Activated CD8-positive, alpha-beta T cell treated with anti-CD3 and anti-CD28 coated beads for 36 hours (primary cell): ENCODE results near the gene TTC28. TPM values are rescaled to one million over a fixed set of nuclear protein-coding genes. Genes with fewer than 3 reads are reported as not detected.
"Not testable (repeated sequence)": the region's sequence is repeated elsewhere in the genome, so short reads cannot be mapped to it uniquely, and the experiment has no call there.

Source experiments
- ATAC-seq: fragments of 200-7000 bp; cut with Tn5 transposase; one replicate; pipeline ENCODE4 v1.10.0; 2021; ENCODE audit warnings: mild to moderate bottlenecking, moderate library complexity
- CTCF ChIA-PET: fragments of 350-600 bp; sonication (Branson Sonifier 250); formaldehyde crosslinking; loops from one replicate; lab custom pipeline; 2021; ENCODE audit warnings: antibody characterized with exemption; lab: Charles Lee
- POLR2A ChIA-PET: fragments of 350-600 bp; sonication (Branson Sonifier 250); formaldehyde crosslinking; loops from one replicate; lab custom pipeline; 2021; ENCODE audit warnings: antibody characterized with exemption; lab: Charles Lee
- DNase-seq: peaks from one replicate; pipeline ENCODE4 v3.0.0-alpha.2; 2020
- H3K27ac Mint-ChIP-seq: one replicate; pipeline ENCODE4 v1.8.0; 2021; ENCODE audit warnings: mild to moderate bottlenecking, mixed read lengths
- H3K27me3 Mint-ChIP-seq: one replicate; pipeline ENCODE4 v1.8.0; 2021; ENCODE audit warnings: mixed read lengths
- H3K36me3 Mint-ChIP-seq: one replicate; pipeline ENCODE4 v1.8.0; 2021; ENCODE audit warnings: low read depth, mixed read lengths
- H3K4me1 Mint-ChIP-seq: one replicate; pipeline ENCODE4 v1.8.0; 2021; ENCODE audit warnings: low read depth, mixed read lengths
- H3K4me3 Mint-ChIP-seq: one replicate; pipeline ENCODE4 v1.8.0; 2021; ENCODE audit warnings: mild to moderate bottlenecking, moderate library complexity, mixed read lengths
- H3K9me3 Mint-ChIP-seq: one replicate; pipeline ENCODE4 v1.8.0; 2021; ENCODE audit warnings: mixed read lengths
- intact Hi-C: fragments of 100-400 bp; cut with micrococcal nuclease; formaldehyde crosslinking; loops from one replicate; pipeline ENCODE4 v1.10.0; 2022
- total RNA-seq, 2 experiments: library from RNA; stranded (reverse); gene quantifications; one replicate each; pipeline ENCODE4 v1.2.3, GENCODE V29; 2021
- TF ChIP-seq, protein P1 (sequence below): fragments of 200-600 bp; IDR thresholded peaks from one replicate; pipeline ENCODE4 v1.8.0; 2022; ENCODE audit warnings: antibody characterized with exemption, mild to moderate bottlenecking

The TTC28 gene
- total RNA-seq, 2 experiments from 2014 or later, result 0.58 to 1.9 TPM

DNA sequence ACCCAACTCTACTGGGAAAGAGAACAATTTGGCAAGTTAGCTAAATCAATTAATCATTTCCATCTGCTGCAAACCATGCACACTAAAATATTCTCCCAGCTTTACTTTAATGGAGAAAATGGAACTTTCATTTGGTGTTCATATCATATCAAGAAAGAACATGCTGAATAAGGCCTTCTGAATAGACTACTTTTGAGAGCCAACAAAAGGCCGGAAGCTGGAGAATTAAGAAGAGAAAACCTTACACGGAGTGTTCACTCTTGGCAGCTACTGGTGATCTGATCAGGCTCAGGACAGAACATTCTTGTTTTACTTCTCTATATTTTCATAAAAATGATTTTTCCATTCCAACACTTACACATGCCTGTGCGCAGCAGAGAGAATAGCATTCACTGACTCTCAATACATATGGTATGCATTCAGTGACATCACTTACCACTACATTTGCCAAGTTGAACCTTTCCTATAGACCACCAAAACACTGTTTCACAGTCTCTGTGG, 165.3 kb downstream of the TTC28 start:
- DNase-seq, result no peak
- POLR2A ChIA-PET, result no interaction called here
- CTCF ChIA-PET, result no interaction called here
- intact Hi-C loops, result no loop called here
- peaks cover 9% of the 10 kb centered on the region for H3K27me3 Mint-ChIP-seq
- no peak overlapping the region for H3K4me3 Mint-ChIP-seq
- TF ChIP-seq, protein P1, sequence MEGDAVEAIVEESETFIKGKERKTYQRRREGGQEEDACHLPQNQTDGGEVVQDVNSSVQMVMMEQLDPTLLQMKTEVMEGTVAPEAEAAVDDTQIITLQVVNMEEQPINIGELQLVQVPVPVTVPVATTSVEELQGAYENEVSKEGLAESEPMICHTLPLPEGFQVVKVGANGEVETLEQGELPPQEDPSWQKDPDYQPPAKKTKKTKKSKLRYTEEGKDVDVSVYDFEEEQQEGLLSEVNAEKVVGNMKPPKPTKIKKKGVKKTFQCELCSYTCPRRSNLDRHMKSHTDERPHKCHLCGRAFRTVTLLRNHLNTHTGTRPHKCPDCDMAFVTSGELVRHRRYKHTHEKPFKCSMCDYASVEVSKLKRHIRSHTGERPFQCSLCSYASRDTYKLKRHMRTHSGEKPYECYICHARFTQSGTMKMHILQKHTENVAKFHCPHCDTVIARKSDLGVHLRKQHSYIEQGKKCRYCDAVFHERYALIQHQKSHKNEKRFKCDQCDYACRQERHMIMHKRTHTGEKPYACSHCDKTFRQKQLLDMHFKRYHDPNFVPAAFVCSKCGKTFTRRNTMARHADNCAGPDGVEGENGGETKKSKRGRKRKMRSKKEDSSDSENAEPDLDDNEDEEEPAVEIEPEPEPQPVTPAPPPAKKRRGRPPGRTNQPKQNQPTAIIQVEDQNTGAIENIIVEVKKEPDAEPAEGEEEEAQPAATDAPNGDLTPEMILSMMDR, result no peak
- H3K4me1 Mint-ChIP-seq, result no peaks in the 10 kb centered on the region
- no peak overlapping the region for H3K27ac Mint-ChIP-seq
- no peaks in the 10 kb centered on the region for H3K36me3 Mint-ChIP-seq
- peaks cover under 1% of the 10 kb centered on the region for H3K9me3 Mint-ChIP-seq
- no peak for ATAC-seq

- DNase-seq, POLR2A ChIA-PET, ATAC-seq, H3K27ac Mint-ChIP-seq, CTCF ChIA-PET, intact Hi-C loops, H3K27me3 Mint-ChIP-seq, H3K9me3 Mint-ChIP-seq, H3K4me1 Mint-ChIP-seq, H3K36me3 Mint-ChIP-seq, H3K4me3 Mint-ChIP-seq: not testable (repeated sequence)
Measured at GRCh38 chr22:28512387-28512786, 167.3 kb downstream of the TTC28 start.

DNA sequence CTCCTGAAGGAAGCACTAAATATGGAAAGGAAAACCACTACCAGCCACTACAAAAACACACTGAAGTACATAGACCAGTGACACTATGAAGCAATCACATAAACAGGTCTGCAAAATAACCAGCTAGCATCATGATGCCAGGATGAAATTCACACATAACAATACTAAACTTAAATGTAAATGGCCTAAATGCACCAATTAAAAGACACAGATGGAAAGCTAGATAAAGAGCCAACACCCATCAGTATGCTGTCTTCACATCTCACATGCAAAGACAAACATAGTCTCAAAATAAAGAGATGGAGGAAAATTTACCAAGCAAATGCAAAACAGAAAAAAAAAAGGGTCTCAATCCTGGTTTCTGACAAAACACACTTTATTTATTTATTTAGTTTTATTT, 171.7 kb downstream of the TTC28 start:
- peaks cover 5% of the 10 kb centered on the region for H3K27me3 Mint-ChIP-seq
- no peak overlapping the region for H3K4me3 Mint-ChIP-seq
- TF ChIP-seq, protein P1, result no peak
- peaks cover 6% of the 10 kb centered on the region for H3K9me3 Mint-ChIP-seq
- H3K27ac Mint-ChIP-seq, result no peak overlapping the region
- no peaks in the 10 kb centered on the region for H3K36me3 Mint-ChIP-seq
- H3K4me1 Mint-ChIP-seq, result no peaks in the 10 kb centered on the region
- intact Hi-C loops, result no loop called here
- ATAC-seq, result no peak
- CTCF ChIA-PET, result no interaction called here
- POLR2A ChIA-PET, result no interaction called here
- DNase-seq, result no peak

GRCh38 chr22:28506150-28506535, 173.5 kb downstream of the TTC28 start:
- Mint-ChIP-seq H3K9me3 (peaks cover 6% of the 10 kb centered on the region), H3K36me3 (no peaks in the 10 kb centered on the region), H3K4me1 (no peaks in the 10 kb centered on the region), H3K27me3 (peaks cover 5% of the 10 kb centered on the region), H3K4me3 (no peak overlapping the region), H3K27ac (no peak overlapping the region)
- DNase-seq, result no peak
- POLR2A ChIA-PET, result interaction anchor here (0.7 kb wide), 1 partner anchor 552 kb away, joined by 3 read pairs; no protein-coding TSS in a partner anchor
- intact Hi-C loops, result no loop called here
- CTCF ChIA-PET, result no interaction called here
- TF ChIP-seq, protein P1, result no peak
- ATAC-seq, result no peak

DNA sequence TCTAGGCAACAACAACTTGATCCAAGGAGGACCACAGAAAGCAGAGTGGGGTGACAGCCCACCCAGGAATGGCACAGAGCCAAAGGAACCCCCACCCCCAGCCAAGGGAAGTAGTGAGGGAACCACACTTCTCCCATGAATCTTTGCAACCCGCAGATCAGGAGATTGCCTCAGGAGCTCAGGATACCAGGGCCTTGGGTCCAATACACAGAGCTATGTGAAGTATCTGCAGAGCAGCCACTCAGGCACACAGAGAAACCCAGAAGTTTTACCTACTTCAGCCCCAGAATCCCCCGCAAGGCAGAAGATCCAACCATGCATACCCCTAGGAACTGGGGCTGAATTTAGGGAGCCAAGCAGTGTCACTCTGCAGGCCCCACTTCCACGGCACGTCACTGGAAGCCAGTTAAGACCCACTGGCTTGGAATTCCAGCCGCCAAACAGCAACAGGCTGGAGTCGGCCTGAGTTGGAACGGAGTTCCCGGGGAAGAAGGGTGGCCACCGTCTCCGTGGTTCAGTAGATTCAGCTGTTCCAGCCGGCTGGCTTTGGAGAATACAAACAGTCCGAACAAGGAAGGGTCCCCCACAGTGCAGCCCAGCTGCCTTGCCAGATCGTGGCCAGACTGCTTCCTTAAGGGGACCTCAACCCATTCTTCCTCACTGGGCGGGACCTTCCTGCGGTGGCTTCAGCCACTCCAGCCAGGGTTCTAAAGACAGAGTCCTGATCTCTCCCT, 174.1 kb downstream of the TTC28 start:
- CTCF ChIA-PET, result no interaction called here
- Mint-ChIP-seq H3K9me3 (peaks cover 6% of the 10 kb centered on the region), H3K36me3 (no peaks in the 10 kb centered on the region), H3K4me1 (no peaks in the 10 kb centered on the region), H3K4me3 (no peak overlapping the region), H3K27ac (no peak overlapping the region), H3K27me3 (peaks cover 6% of the 10 kb centered on the region)
- intact Hi-C loops, result no loop called here
- POLR2A ChIA-PET, result interaction anchor here (0.7 kb wide), 1 partner anchor 553 kb away, joined by 3 read pairs; no protein-coding TSS in a partner anchor
- TF ChIP-seq, protein P1, result no peak
- no peak for ATAC-seq
- no peak for DNase-seq
